Stimulated activated CD8-positive, alpha-beta memory T cell treated with anti-CD3 and anti-CD28 coated beads, Interleukin-7, amount 100 ng/mL, for 4 hours (primary cell): ENCODE measurements around the gene TRAM1L1.

Experiments used
- DNase-seq, 2 donors: peaks; one replicate each; pipeline ENCODE4 v3.0.0-alpha.2; 2020; ENCODE audit warnings: low read depth in 2 of 2

TRAM1L1 gene

GRCh38 chr4:117084866-117085701, at the start of gene TRAM1L1:
TSS of gene TRAM1L1 (minus strand) at chr4:117085576. CDS start at chr4:117085393, 183 bp downstream.
- no peak for DNase-seq

DNA sequence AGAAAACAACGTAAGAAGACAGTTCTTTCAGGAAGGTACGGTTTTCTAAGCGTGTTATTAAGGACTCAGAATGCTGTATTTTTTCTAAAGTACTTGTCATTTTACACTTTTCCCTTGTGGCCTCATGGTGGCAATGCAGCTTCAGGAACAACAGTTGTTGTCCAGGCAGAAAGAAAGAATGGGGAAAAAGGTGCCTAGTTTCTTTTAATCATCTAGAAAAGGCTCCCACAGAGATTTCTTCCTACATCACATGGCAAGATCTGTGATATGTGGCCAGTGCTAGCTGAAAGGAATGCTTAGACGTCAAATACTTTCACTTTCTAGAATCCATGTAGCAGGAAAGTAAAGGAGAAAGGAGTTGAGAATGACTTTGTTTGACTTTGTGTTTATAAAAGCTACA, 49.0 kb upstream of the TRAM1L1 start:
- DNase-seq = no peak

DNA sequence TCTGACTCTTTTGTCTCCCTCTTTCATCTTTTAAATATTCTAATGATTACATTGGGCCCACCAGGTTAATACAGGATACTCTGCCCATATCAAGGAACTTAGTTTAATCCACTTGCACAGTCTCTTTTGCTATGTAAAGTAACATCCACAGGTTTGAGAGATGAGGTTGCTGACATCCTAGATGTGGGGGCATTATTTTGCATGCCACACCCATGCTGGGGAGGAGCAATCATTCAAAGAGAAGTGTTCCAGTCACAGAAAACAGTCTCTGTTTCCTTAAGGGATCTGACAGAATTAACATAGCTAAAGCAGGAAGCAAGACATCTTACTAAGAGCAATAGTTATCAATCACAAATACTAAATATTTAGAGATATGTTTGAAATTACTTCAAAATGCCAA, 11.5 kb upstream of the TRAM1L1 start:
- no peak for DNase-seq

DNA sequence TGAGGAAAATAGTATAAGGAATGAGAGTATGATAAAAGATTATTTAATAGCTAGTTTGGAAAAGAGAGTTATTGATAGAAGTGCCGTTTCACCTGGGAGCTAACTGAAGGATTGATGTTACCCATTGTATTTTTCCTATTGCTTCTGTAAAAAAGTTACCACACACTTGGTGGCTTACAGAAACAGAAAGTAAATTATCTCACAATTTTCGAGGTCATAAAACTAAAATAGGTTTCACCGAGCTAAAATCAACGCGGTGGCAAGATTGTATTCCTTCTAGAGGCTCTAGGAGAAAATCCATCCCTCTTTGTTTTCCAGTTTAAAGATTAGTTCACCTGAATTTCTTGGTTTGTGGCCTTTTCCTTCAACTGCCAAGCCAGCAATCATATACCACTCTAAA, 11.1 kb upstream of the TRAM1L1 start:
- DNase-seq = no peak

DNA sequence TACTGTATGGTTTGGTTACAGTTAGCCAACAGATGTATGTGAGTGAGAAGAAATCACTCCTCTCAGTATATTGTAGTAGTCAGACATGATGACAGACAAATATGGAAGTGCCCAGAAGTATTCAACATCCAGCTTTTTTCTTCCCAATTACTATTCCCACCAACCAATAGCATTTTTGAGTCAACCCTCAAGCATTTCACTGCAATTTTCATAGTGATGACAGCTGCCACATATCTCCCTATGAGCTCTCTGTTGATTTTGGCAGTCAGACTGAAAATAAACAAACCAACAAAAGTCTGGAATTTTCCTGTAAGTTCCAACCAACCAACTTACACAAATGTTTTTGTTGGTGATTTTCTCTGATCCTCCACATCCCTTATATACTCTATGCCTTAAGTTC, 8.2 kb upstream of the TRAM1L1 start:
- no peak for DNase-seq

- DNase-seq = no peak
Observed at GRCh38 chr4:117077760-117078159, 7.6 kb downstream of the TRAM1L1 start.

- DNase-seq = no peak
Observed at GRCh38 chr4:117068120-117068519, 17.3 kb downstream of the TRAM1L1 start.

DNA sequence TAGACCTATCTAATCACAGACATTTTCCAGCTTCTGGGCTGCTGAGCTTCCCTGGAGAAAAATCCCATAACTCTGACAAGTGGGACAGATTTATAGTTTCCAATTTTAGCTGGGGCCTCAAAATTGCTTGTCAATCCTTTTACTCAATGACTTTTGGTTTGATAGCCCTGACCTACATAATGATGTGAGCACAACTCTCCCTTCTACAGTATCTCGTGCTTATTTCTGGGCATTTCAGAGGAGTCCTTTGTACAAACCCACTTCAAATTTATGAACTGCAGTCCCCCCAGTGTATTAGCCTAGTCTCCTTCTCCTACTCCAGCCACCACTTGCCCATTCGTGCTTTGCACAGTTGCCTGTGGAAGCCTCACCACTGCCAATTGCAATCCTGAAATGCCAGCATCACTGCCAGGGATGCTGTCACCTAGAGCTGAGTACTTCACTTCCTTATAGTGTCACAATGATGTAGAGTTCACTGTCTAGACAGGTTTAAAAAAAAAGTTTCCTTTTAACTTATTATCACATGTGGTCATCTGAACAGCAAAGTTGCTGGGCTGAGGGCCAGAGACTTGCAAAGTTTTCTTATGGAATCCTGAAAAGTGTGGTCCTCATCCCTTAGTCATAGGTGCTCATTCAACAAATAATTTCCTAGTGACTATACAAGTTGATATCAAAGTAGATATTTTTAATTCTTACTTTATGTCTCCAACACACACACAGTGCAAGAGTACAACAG, 21.2 kb downstream of the TRAM1L1 start:
- no peak for DNase-seq

GRCh38 chr4:117042962-117043361, 42.4 kb downstream of the TRAM1L1 start:
- DNase-seq = no peak
